HUES64 (cell line): ENCODE results near the gene PDIK1L.

Source experiments
- H3K27ac ChIP-seq: 2 replicates; pipeline ENCODE4 v1.7.0; 2013; ENCODE audit warnings: low read depth, low read length, inconsistent platforms
- H3K27me3 ChIP-seq: 2 replicates; pipeline ENCODE4 v1.6.1; 2013; ENCODE audit warnings: mild to moderate bottlenecking, low read length; ENCODE audit not compliant: insufficient read depth
- H3K36me3 ChIP-seq: 2 replicates; pipeline ENCODE4 v1.6.1; 2013; ENCODE audit warnings: mild to moderate bottlenecking, low read length; ENCODE audit not compliant: insufficient read depth
- H3K4me1 ChIP-seq: 2 replicates; pipeline ENCODE4 v1.6.1; 2013; ENCODE audit warnings: mild to moderate bottlenecking, low read length, moderate library complexity; ENCODE audit not compliant: insufficient read depth
- H3K4me3 ChIP-seq: 2 replicates; pipeline ENCODE4 v1.5.1; 2013; ENCODE audit warnings: mild to moderate bottlenecking, low read length, moderate library complexity
- H3K9ac ChIP-seq: 2 replicates; pipeline ENCODE4 v1.6.1; 2013; ENCODE audit warnings: mild to moderate bottlenecking, low read depth, low read length
- H3K9me3 ChIP-seq: 2 replicates; pipeline ENCODE4 v1.6.1; 2013; ENCODE audit warnings: low read depth, low read length; ENCODE audit not compliant: insufficient read depth
- WGBS: fragments of 150-250, 120-280 bp; methylation state at CpG from one replicate; pipeline ENCODE4 v1.1.7; 2013; ENCODE audit warnings: missing lambda C conversion rate; 5-methylcytosine and 5-hydroxymethylcytosine counted together

The PDIK1L gene

DNA sequence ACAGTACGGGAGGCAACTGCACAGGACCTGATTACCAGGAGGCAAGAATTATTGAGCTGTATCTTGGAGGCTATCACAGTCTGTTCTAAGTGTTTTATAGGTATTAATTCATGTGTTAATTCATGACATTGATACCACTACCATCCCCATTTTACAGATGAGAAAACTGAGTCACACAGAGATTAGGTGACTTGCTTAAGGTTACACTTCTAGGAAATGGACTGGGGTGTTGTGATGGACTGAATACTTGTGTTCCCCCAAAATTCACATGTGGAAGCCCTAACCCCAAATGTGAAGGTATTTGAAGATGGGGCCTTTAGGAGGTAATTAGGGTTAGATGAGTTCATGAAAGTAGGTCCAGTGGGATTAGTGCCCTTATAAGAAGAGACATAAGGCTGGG, 34.1 kb upstream of the PDIK1L start:
- Histone ChIP-seq H3K9ac (no peak overlapping the region), H3K9me3 (no peaks in the 10 kb centered on the region), H3K4me3 (no peak overlapping the region), H3K27me3 (no peaks in the 10 kb centered on the region; the same call in 1 of the 2 replicates), H3K4me1 (peaks cover 7% of the 10 kb centered on the region), H3K36me3 (no peaks in the 10 kb centered on the region), H3K27ac (no peak overlapping the region)
- 100% methylated on average over 1 of the region's 1 CpG for WGBS

DNA sequence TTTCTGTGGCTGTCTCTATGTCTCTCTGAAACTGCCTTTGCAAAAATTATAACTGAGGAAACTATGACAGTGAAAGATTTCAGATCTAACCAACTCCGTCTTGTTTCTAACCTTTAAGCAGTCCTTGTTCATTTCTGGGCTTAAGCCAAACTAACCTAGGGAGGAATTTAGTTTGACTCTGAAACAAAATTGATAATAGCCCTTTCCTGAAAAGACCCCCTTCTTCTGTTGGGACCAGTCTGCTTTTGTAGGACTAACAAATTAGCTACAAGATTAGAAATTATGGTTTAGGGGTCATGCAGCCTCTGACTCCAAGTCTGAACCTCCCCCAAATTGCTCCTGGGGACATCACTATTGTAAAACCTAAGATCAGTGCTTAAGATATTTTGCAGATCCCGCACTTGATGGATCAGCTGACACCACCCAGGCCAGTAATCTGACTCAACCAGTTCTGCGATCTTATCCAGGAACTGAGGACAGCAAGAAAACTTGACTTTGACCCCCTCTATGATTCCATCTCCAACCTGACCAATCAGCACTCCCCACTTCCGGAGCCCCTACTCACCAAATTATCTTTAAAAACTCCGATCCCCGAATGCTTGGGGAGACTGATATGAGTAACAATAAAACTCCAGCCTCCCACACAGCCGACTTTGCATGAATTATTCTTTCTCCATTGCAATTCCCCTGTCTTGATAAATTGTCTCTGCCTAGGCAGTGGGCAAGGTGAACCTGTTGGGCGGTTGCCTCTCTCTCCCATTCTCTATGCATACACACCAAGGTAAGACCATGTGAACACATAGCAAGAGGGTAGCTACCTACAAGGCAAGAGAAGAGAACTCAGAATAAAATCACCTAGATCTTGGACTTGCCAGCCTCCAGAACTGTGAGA, 33.1 kb upstream of the PDIK1L start:
- H3K27me3 ChIP-seq: peaks cover 3% of the 10 kb centered on the region
- no peaks in the 10 kb centered on the region for H3K9me3 ChIP-seq
- peaks cover 7% of the 10 kb centered on the region for H3K4me1 ChIP-seq
- no peaks in the 10 kb centered on the region for H3K36me3 ChIP-seq
- H3K27ac ChIP-seq: no peak overlapping the region
- no peak overlapping the region for H3K4me3 ChIP-seq
- WGBS: 88% methylated on average over 8 of the region's 8 CpGs
- H3K9ac ChIP-seq: no peak overlapping the region

DNA sequence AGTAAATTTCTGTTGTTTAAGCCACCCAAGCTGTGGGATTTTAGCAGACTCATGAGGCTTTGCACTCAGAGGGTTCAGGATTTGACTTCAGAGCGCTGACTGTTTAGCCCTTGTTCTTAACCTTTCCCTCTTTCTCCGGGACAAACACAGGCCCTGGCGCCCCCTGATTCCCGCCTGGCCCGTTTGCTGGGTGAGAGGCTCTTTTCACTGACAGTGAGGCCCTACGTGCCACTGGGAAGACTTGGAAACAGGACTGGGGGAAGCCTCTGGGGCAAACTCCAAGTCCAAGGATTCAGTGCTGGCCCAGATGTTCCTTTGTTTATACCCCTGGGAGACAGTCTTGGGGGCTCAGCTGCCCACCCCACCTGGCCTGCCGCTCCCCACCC, 32.5 kb upstream of the PDIK1L start:
- Histone ChIP-seq H3K4me3 (no peak overlapping the region), H3K27me3 (peaks cover 8% of the 10 kb centered on the region), H3K36me3 (no peaks in the 10 kb centered on the region), H3K4me1 (peaks cover 7% of the 10 kb centered on the region), H3K9ac (no peak overlapping the region), H3K9me3 (no peaks in the 10 kb centered on the region), H3K27ac (no peak overlapping the region)
- 76% methylated on average over 7 of the region's 7 CpGs for WGBS

DNA sequence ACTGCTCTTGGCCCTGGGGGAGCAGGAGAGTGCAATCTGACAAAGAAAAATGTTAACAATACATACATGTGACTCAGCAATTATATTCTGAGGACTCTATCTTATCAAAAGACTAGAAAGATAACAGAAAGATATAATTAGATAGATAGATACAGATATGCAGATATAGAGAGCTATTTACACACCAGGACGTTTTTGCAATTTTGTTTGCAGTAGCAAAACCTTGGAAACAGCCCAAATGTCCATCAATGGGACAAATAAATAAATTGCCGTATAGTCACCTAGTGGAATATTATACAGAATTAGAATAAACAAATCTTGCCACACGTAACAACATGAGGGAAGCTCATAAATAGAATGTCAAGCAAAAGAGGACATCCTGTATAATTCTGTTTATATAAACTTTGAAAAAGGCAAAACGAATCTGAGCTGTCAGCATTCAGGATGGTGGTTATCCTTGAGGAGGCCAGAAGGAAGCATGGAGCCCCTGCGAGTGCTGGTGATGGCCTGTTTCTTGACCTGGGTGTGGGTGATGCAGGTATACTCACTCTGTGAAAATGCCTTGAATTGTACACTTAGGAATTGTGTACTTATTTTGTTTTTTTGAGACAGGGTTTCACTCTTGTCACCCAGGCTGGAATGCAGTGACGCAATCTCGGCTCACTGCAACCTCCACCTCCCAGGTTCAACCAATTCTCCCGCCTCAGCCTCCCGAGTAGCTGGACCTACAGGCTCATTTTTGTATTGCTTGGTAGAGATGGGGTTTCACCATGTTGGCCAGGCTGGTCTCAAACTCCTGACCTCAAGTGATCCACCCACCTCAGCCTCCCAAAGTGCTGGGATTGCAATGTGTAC, 31.4 kb upstream of the PDIK1L start:
- 86% methylated on average over 4 of the region's 9 CpGs for WGBS
- Histone ChIP-seq H3K9me3 (no peaks in the 10 kb centered on the region), H3K9ac (no peak overlapping the region), H3K27me3 (peaks cover 13% of the 10 kb centered on the region), H3K27ac (no peak overlapping the region), H3K36me3 (no peaks in the 10 kb centered on the region), H3K4me3 (no peak overlapping the region), H3K4me1 (peaks cover 7% of the 10 kb centered on the region)

DNA sequence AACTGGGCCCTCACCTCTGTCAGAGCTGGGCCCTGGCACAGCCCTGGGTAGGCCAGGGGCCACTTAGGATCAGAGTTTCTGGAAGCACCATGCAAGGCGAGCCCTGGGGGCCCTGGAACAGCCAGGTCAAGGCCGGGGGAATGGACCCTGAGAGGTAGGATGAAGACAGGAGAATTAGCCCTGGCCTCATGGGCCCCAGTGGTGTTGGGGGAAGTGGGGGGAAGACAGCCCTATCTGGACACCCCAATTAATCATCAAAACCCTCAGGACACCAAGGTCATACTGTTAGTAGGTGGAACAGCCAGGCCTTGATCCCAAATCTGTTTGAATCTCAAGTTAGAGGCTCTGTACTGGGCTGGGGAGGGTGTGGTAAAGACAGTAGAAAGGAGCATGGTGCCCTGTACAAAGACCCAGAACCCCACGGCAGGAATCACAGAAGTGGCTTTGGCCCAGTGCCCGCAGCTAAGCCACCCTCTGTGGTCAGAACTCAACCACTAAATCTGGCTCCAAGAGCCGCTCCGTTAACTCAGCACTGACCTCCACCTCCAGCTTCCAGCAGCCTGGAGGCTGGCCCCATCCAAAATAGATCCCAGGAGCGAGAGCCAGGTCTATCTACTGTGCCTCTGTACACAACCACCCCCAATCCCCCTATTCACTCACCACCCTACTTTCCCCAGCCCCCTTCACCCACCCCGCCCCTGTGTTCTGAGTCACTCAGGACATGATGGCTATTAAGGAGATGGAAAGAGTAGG, 30.2 kb upstream of the PDIK1L start:
- Histone ChIP-seq H3K9ac (no peak overlapping the region), H3K9me3 (no peaks in the 10 kb centered on the region), H3K4me3 (no peak overlapping the region), H3K4me1 (peaks cover 7% of the 10 kb centered on the region), H3K27ac (no peak overlapping the region), H3K27me3 (peaks cover 13% of the 10 kb centered on the region), H3K36me3 (no peaks in the 10 kb centered on the region)
- 90% methylated on average over 7 of the region's 8 CpGs for WGBS

DNA sequence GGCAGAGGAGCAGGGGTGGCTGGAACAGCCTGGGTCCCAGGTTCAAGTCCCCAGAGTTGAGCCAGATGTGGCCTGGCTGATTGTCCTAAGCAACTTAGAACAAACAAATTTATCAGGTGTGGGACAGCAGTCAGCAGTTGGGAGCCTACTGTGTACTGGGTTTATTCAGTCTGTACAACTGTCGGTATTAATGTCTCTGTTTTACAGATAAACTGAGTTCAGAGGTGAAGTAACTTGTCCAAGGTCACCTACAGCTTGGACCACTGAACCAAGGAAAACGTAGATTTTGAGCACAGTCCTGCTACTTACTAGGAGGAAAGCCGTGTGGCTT, 29.6 kb upstream of the PDIK1L start:
- H3K27me3 ChIP-seq: peaks cover 13% of the 10 kb centered on the region
- H3K4me3 ChIP-seq: no peak overlapping the region
- H3K9ac ChIP-seq: no peak overlapping the region
- H3K27ac ChIP-seq: no peak overlapping the region
- peaks cover 7% of the 10 kb centered on the region for H3K4me1 ChIP-seq
- no peaks in the 10 kb centered on the region for H3K36me3 ChIP-seq
- no peaks in the 10 kb centered on the region for H3K9me3 ChIP-seq
- 82% methylated on average over 3 of the region's 3 CpGs for whole genome bisulfite sequencing

DNA sequence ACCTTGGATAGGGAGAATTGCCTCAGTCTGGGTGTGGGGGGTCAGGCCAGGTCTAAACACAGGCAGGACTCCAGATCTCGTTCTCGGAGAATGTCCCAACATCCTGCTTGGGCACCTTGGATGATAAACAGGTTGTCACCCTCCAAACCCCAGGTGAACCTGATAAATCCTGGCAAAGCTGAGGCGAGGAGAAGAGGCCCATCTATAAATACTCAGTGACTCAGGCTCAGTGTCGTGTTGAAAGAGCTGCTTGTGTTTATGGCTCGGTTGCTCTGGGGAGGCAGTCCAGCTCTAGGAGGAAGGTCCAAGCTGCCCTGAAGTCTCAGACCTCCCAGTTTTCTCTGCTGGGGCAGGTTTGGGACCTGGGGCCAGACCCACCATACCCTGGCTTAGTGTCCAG, 28.4 kb upstream of the PDIK1L start:
- peaks cover 7% of the 10 kb centered on the region for H3K4me1 ChIP-seq
- no peak overlapping the region for H3K9ac ChIP-seq
- H3K27ac ChIP-seq: no peak overlapping the region
- H3K9me3 ChIP-seq: no peaks in the 10 kb centered on the region
- 87% methylated on average over 5 of the region's 5 CpGs for WGBS
- no peaks in the 10 kb centered on the region for H3K36me3 ChIP-seq
- H3K4me3 ChIP-seq: no peak overlapping the region
- peaks cover 13% of the 10 kb centered on the region for H3K27me3 ChIP-seq

DNA sequence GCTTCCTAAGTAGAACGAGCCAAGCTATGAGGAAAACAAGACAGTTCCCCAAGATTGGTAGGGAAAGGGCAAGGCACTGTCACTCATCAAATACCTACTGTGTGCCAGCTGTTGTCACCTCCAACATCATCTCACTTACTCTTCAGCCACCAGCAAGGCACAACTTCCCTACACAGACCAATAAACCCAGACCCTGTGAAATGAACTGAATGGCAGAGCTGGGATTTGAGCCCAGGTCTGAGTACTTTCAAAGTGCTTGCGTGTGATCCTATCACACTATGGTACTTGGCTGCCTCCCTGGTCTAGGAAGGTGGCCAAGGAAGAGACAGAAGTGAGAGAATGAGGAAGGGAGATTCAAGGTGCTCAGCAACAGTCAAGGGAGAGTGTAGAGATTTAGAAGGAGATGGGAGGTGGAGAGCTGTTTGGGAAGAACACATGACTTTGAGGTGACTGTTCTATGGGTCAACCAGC, 27.5 kb upstream of the PDIK1L start:
- no peaks in the 10 kb centered on the region for H3K9me3 ChIP-seq
- no peak overlapping the region for H3K27ac ChIP-seq
- H3K4me3 ChIP-seq: no peak overlapping the region
- H3K36me3 ChIP-seq: no peaks in the 10 kb centered on the region
- WGBS: 78% methylated on average over 2 of the region's 2 CpGs
- H3K9ac ChIP-seq: no peak overlapping the region
- peaks cover under 1% of the 10 kb centered on the region for H3K4me1 ChIP-seq
- H3K27me3 ChIP-seq: peaks cover 13% of the 10 kb centered on the region

DNA sequence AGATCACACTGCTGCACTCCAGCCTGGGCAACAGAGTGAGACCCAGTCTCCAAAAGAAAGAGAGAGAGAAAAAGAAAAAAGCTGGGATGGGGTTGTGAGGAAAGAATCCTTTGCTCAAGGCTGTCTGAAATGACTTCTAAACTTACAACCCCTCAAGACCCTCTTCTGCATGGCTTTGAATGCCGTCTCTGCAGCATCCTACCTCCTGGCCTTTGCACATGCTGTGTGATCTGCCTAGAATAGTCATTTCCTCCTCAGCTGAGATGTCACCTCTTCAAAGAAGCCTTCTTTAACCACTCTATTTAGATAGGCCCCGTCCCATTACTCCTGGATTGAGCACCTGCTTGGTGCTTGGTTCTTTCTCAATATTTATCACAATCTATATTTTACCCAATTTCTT, 26.8 kb upstream of the PDIK1L start:
- WGBS: 90% methylated on average over 2 of the region's 2 CpGs
- Histone ChIP-seq H3K4me1 (no peaks in the 10 kb centered on the region), H3K27ac (no peak overlapping the region), H3K9me3 (no peaks in the 10 kb centered on the region), H3K36me3 (no peaks in the 10 kb centered on the region), H3K27me3 (peaks cover 13% of the 10 kb centered on the region), H3K9ac (no peak overlapping the region), H3K4me3 (no peak overlapping the region)

DNA sequence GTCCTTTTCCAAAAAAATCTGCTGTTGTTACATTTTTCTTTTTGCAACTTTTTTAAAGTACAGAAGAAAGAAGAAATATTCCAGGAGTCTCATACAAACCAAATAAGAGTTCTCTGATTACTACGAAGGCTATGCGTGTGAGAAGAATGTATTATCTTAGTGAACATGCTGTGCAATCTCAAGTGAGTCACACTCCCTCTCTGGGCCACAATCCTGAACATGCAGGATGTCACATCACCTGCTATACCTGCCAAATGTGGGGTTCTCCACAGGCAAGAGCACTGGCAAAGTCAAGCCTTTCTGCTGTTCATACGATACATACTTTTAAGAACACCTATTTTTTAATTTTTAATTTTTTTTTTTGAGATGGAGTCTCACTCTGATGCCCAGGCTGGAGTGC, 22.5 kb upstream of the PDIK1L start:
- H3K27me3 ChIP-seq: peaks cover 8% of the 10 kb centered on the region; the same call in 1 of the 2 replicates
- no peak overlapping the region for H3K27ac ChIP-seq
- 100% methylated on average over 1 of the region's 3 CpGs for WGBS
- no peaks in the 10 kb centered on the region for H3K36me3 ChIP-seq
- H3K9me3 ChIP-seq: no peaks in the 10 kb centered on the region
- H3K4me1 ChIP-seq: peaks cover 10% of the 10 kb centered on the region
- no peak overlapping the region for H3K4me3 ChIP-seq
- H3K9ac ChIP-seq: no peak overlapping the region

DNA sequence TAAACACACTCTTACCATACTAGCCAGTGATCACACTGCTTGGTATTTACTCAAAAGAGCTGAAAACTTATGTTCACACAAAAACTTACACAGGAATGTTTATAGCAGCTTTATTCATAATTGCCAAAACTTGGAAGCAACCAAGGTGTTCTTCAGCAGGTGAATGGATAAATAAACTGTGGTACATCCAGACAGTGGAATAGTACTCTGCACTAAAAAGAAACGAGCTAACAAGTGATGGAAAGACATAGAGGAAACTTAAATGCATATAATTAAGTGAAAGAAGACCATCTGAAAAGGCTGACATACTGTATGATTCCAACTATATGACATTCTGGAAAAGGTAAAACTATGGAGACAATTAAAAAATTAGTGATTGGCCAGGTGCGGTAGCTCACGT, 20.7 kb upstream of the PDIK1L start:
- no peak overlapping the region for H3K27ac ChIP-seq
- no peaks in the 10 kb centered on the region for H3K36me3 ChIP-seq
- WGBS: 91% methylated on average over 3 of the region's 3 CpGs
- peaks cover 24% of the 10 kb centered on the region for H3K4me1 ChIP-seq
- H3K27me3 ChIP-seq: peaks cover 6% of the 10 kb centered on the region
- no peak overlapping the region for H3K9ac ChIP-seq
- no peak overlapping the region for H3K4me3 ChIP-seq
- no peaks in the 10 kb centered on the region for H3K9me3 ChIP-seq
